Activated T-cell treated with anti-CD3 and anti-CD28 coated beads, Interleukin-2, amount 50 U/mL, for 4 hours (primary cell): ENCODE data around the gene CCL15. TPM values are rescaled to one million over a fixed set of nuclear protein-coding genes. Genes with fewer than 3 reads are reported as not detected.
A peak's percentile ranks its signal among the peaks of the same experiment; 100 is the strongest.

Experiments used
- ATAC-seq, 2 donors: fragments of 200-7000 bp; cut with Tn5 transposase; one replicate each; pipeline ENCODE4 v1.10.0; 2021
- DNase-seq: peaks from one replicate; pipeline ENCODE4 v3.0.0-alpha.2; 2020
- H3K27me3 Mint-ChIP-seq: one replicate; pipeline ENCODE4 v1.8.0; 2021; ENCODE audit warnings: low read depth, mixed read lengths
- H3K36me3 Mint-ChIP-seq: one replicate; pipeline ENCODE4 v1.8.0; 2022; ENCODE audit warnings: mixed read lengths; ENCODE audit not compliant: insufficient read depth
- H3K4me1 Mint-ChIP-seq: one replicate; pipeline ENCODE4 v1.8.0; 2021; ENCODE audit warnings: low read depth, mixed read lengths
- H3K4me3 Mint-ChIP-seq: one replicate; pipeline ENCODE4 v1.8.0; 2021; ENCODE audit warnings: mild to moderate bottlenecking, moderate library complexity, mixed read lengths
- H3K9me3 Mint-ChIP-seq: one replicate; pipeline ENCODE4 v1.8.0; 2021; ENCODE audit warnings: mixed read lengths
- total RNA-seq, 3 donors: library from RNA; stranded (reverse); gene quantifications; one replicate each; pipeline ENCODE4 v1.2.1, GENCODE V29; 2021

CCL15 gene
- total RNA-seq, 3 donors from 2014 or later: not detected

GRCh38 chr17:35981246-35981645, 20.1 kb downstream of the CCL15 start, which contains the start of gene CCL16:
TSS of gene CCL16 (minus strand) at chr17:35981497. CDS start at chr17:35981420, 77 bp downstream.
- ATAC-seq (no peak), DNase-seq (no peak)
- Mint-ChIP-seq H3K4me1 (peaks cover 4% of the 10 kb centered on the region), H3K27me3 (peaks cover 6% of the 10 kb centered on the region), H3K36me3 (no peaks in the 10 kb centered on the region), H3K9me3 (no peaks in the 10 kb centered on the region), H3K4me3 (no peak within 1 kb of the TSS)

- no peaks in the 10 kb centered on the region for H3K9me3 Mint-ChIP-seq
- H3K36me3 Mint-ChIP-seq: no peaks in the 10 kb centered on the region
- peaks cover 6% of the 10 kb centered on the region for H3K27me3 Mint-ChIP-seq
- H3K4me3 Mint-ChIP-seq: no peak overlapping the region
- no peak for DNase-seq
- H3K4me1 Mint-ChIP-seq: peaks cover 4% of the 10 kb centered on the region
- ATAC-seq: no peak
Measured at GRCh38 chr17:35978346-35978745, 23.0 kb downstream of the CCL15 start.

GRCh38 chr17:35977509-35977908, 23.8 kb downstream of the CCL15 start:
- no peak overlapping the region for H3K4me3 Mint-ChIP-seq
- no peaks in the 10 kb centered on the region for H3K36me3 Mint-ChIP-seq
- no peaks in the 10 kb centered on the region for H3K9me3 Mint-ChIP-seq
- H3K4me1 Mint-ChIP-seq: peaks cover 4% of the 10 kb centered on the region
- H3K27me3 Mint-ChIP-seq: peaks cover 6% of the 10 kb centered on the region
- no peak for ATAC-seq
- no peak for DNase-seq

GRCh38 chr17:35973333-35974260, 27.8 kb downstream of the CCL15 start:
- ATAC-seq: no peak
- H3K27me3 Mint-ChIP-seq: peaks cover 6% of the 10 kb centered on the region
- no peak for DNase-seq
- H3K9me3 Mint-ChIP-seq: no peaks in the 10 kb centered on the region
- H3K4me3 Mint-ChIP-seq: no peak overlapping the region
- H3K4me1 Mint-ChIP-seq: peaks cover 6% of the 10 kb centered on the region
- H3K36me3 Mint-ChIP-seq: no peaks in the 10 kb centered on the region

GRCh38 chr17:35972945-35973332, 28.4 kb downstream of the CCL15 start:
- no peaks in the 10 kb centered on the region for H3K9me3 Mint-ChIP-seq
- ATAC-seq (no peak), DNase-seq (no peak)
- peaks cover 5% of the 10 kb centered on the region for H3K27me3 Mint-ChIP-seq
- no peak overlapping the region for H3K4me3 Mint-ChIP-seq
- H3K36me3 Mint-ChIP-seq: no peaks in the 10 kb centered on the region
- peaks cover 6% of the 10 kb centered on the region for H3K4me1 Mint-ChIP-seq

- Mint-ChIP-seq H3K4me1 (peaks cover 6% of the 10 kb centered on the region), H3K9me3 (no peaks in the 10 kb centered on the region), H3K36me3 (no peaks in the 10 kb centered on the region), H3K4me3 (no peak overlapping the region), H3K27me3 (peaks cover 3% of the 10 kb centered on the region)
- DNase-seq: no peak
- ATAC-seq: no peak
Measured at GRCh38 chr17:35972535-35972934, 28.8 kb downstream of the CCL15 start.

GRCh38 chr17:35972066-35972465, 29.3 kb downstream of the CCL15 start:
- ATAC-seq: no peak
- Mint-ChIP-seq H3K9me3 (no peaks in the 10 kb centered on the region), H3K36me3 (no peaks in the 10 kb centered on the region), H3K4me1 (peaks cover 6% of the 10 kb centered on the region), H3K4me3 (no peak overlapping the region), H3K27me3 (peaks cover 3% of the 10 kb centered on the region)
- DNase-seq: no peak

GRCh38 chr17:35969558-35970380, 31.6 kb downstream of the CCL15 start:
- DNase-seq: peak; percentile 65
- Mint-ChIP-seq H3K4me3 (no peak overlapping the region), H3K4me1 (peaks cover 2% of the 10 kb centered on the region), H3K27me3 (no peaks in the 10 kb centered on the region), H3K36me3 (no peaks in the 10 kb centered on the region), H3K9me3 (no peaks in the 10 kb centered on the region)
- peak; percentile 53 to 70 for ATAC-seq

- Mint-ChIP-seq H3K4me1 (peaks cover 2% of the 10 kb centered on the region), H3K27me3 (no peaks in the 10 kb centered on the region), H3K4me3 (no peak overlapping the region), H3K9me3 (no peaks in the 10 kb centered on the region), H3K36me3 (no peaks in the 10 kb centered on the region)
- DNase-seq: no peak
- ATAC-seq: no peak
Measured at GRCh38 chr17:35968520-35969054, 32.8 kb downstream of the CCL15 start.

- no peak for DNase-seq
- H3K4me1 Mint-ChIP-seq: peaks cover 2% of the 10 kb centered on the region
- H3K4me3 Mint-ChIP-seq: no peak overlapping the region
- no peak for ATAC-seq
- H3K36me3 Mint-ChIP-seq: no peaks in the 10 kb centered on the region
- no peaks in the 10 kb centered on the region for H3K9me3 Mint-ChIP-seq
- peaks cover 2% of the 10 kb centered on the region for H3K27me3 Mint-ChIP-seq
Measured at GRCh38 chr17:35965272-35965671, 36.1 kb downstream of the CCL15 start.

GRCh38 chr17:35963663-35964062, 37.7 kb downstream of the CCL15 start:
- H3K36me3 Mint-ChIP-seq: no peaks in the 10 kb centered on the region
- no peaks in the 10 kb centered on the region for H3K4me1 Mint-ChIP-seq
- H3K9me3 Mint-ChIP-seq: no peaks in the 10 kb centered on the region
- DNase-seq (no peak), ATAC-seq (no peak)
- peaks cover 3% of the 10 kb centered on the region for H3K27me3 Mint-ChIP-seq
- H3K4me3 Mint-ChIP-seq: no peak overlapping the region

- no peaks in the 10 kb centered on the region for H3K9me3 Mint-ChIP-seq
- no peak for DNase-seq
- ATAC-seq: no peak
- H3K36me3 Mint-ChIP-seq: no peaks in the 10 kb centered on the region
- H3K4me1 Mint-ChIP-seq: no peaks in the 10 kb centered on the region
- H3K4me3 Mint-ChIP-seq: no peak overlapping the region
- H3K27me3 Mint-ChIP-seq: peaks cover 7% of the 10 kb centered on the region
Measured at GRCh38 chr17:35953720-35954119, 47.6 kb downstream of the CCL15 start.

- no peak overlapping the region for H3K4me3 Mint-ChIP-seq
- H3K27me3 Mint-ChIP-seq: no peaks in the 10 kb centered on the region
- H3K4me1 Mint-ChIP-seq: no peaks in the 10 kb centered on the region
- ATAC-seq (no peak), DNase-seq (no peak)
- H3K9me3 Mint-ChIP-seq: no peaks in the 10 kb centered on the region
- no peaks in the 10 kb centered on the region for H3K36me3 Mint-ChIP-seq
Measured at GRCh38 chr17:35949401-35949800, 52.0 kb downstream of the CCL15 start.

- no peak for DNase-seq
- no peaks in the 10 kb centered on the region for H3K27me3 Mint-ChIP-seq
- no peak for ATAC-seq
- no peaks in the 10 kb centered on the region for H3K4me1 Mint-ChIP-seq
- no peak overlapping the region for H3K4me3 Mint-ChIP-seq
- no peaks in the 10 kb centered on the region for H3K9me3 Mint-ChIP-seq
- H3K36me3 Mint-ChIP-seq: no peaks in the 10 kb centered on the region
Measured at GRCh38 chr17:35948092-35948491, 53.3 kb downstream of the CCL15 start.
